ENCODE data around the gene BCR. TPM values are rescaled to one million over a fixed set of nuclear protein-coding genes. Genes with fewer than 3 reads are reported as not detected.

Gene BCR
- total and polyA plus RNA-seq, 2 of the 13 experiments (the other 11 are each of a cell fraction or from before 2014, with no cell fraction given), result 19.9 to 33.6 TPM

DNA sequence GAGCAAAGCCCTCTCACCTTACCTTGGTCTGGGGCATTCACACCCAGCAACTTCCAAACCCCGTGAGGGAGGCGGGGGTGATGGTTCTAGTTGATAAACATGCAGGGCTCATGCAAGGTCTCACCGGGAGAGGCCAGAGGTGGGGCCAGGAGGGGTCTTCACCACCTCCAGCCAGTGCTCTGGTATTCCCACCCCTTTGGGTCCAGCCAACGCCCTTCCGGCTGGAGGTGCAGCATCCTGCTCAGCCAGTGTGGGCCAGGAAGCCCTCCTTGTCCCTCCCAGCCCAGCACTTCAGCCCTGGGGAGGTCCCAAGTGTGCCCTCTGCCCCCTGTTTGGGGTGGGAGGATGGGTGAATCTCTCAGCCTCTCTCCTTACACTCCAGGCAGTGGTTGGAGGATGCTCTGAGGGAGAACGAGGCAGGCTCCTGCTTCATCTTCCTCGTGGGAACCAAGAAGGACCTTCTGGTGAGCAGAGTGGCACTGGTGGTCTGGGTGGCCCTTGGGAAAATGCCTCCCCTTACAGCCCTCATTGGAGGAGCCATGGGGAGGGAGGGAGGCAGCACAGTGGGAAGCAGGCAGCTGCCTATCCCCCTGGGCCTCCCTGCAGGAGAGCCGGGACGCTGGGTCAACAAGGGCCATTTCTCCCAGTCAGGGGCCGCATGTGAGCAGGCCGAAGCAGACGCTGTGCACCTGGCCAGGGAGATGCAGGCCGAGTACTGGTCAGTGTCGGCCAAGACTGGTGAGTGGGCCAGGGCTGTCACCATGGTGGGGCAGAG lies 21.6 kb upstream of the BCR start (continued):
- no peak for TF ChIP-seq NCOA1 (CRISPR knock-in tag; IDR thresholded peaks at IDR 0.05)
- no peak for TF ChIP-seq MEIS1 (CRISPR knock-in tag; IDR thresholded peaks at IDR 0.05; ENCODE audit: borderline replicate concordance)
- no peak for TF ChIP-seq ZNF224 (CRISPR knock-in tag; IDR thresholded peaks at IDR 0.05)
- TF ChIP-seq ZFP36 (IDR thresholded peaks at IDR 0.05; ENCODE audit: borderline replicate concordance, low read depth, low read length, partially characterized antibody), result no peak
- no peak for TF ChIP-seq ZSCAN31 (CRISPR knock-in tag; IDR thresholded peaks at IDR 0.05; ENCODE audit: low read depth)
- TF ChIP-seq ZNF841 (CRISPR knock-in tag; IDR thresholded peaks at IDR 0.05; ENCODE audit: borderline replicate concordance), result no peak
- TF ChIP-seq, protein P1, sequence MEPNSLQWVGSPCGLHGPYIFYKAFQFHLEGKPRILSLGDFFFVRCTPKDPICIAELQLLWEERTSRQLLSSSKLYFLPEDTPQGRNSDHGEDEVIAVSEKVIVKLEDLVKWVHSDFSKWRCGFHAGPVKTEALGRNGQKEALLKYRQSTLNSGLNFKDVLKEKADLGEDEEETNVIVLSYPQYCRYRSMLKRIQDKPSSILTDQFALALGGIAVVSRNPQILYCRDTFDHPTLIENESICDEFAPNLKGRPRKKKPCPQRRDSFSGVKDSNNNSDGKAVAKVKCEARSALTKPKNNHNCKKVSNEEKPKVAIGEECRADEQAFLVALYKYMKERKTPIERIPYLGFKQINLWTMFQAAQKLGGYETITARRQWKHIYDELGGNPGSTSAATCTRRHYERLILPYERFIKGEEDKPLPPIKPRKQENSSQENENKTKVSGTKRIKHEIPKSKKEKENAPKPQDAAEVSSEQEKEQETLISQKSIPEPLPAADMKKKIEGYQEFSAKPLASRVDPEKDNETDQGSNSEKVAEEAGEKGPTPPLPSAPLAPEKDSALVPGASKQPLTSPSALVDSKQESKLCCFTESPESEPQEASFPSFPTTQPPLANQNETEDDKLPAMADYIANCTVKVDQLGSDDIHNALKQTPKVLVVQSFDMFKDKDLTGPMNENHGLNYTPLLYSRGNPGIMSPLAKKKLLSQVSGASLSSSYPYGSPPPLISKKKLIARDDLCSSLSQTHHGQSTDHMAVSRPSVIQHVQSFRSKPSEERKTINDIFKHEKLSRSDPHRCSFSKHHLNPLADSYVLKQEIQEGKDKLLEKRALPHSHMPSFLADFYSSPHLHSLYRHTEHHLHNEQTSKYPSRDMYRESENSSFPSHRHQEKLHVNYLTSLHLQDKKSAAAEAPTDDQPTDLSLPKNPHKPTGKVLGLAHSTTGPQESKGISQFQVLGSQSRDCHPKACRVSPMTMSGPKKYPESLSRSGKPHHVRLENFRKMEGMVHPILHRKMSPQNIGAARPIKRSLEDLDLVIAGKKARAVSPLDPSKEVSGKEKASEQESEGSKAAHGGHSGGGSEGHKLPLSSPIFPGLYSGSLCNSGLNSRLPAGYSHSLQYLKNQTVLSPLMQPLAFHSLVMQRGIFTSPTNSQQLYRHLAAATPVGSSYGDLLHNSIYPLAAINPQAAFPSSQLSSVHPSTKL (CRISPR knock-in tag; IDR thresholded peaks at IDR 0.05), result no peak
- no peak for TF ChIP-seq ZMYM2 (CRISPR knock-in tag; IDR thresholded peaks at IDR 0.05)
- TF ChIP-seq DMTF1 (CRISPR knock-in tag; IDR thresholded peaks at IDR 0.05), result no peak
- TF ChIP-seq, protein P2, sequence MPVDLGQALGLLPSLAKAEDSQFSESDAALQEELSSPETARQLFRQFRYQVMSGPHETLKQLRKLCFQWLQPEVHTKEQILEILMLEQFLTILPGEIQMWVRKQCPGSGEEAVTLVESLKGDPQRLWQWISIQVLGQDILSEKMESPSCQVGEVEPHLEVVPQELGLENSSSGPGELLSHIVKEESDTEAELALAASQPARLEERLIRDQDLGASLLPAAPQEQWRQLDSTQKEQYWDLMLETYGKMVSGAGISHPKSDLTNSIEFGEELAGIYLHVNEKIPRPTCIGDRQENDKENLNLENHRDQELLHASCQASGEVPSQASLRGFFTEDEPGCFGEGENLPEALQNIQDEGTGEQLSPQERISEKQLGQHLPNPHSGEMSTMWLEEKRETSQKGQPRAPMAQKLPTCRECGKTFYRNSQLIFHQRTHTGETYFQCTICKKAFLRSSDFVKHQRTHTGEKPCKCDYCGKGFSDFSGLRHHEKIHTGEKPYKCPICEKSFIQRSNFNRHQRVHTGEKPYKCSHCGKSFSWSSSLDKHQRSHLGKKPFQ (CRISPR knock-in tag; IDR thresholded peaks at IDR 0.05; ENCODE audit: insufficient replicate concordance), result peak; percentile 8
- TF ChIP-seq, protein P3, sequence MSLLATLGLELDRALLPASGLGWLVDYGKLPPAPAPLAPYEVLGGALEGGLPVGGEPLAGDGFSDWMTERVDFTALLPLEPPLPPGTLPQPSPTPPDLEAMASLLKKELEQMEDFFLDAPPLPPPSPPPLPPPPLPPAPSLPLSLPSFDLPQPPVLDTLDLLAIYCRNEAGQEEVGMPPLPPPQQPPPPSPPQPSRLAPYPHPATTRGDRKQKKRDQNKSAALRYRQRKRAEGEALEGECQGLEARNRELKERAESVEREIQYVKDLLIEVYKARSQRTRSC (CRISPR knock-in tag; IDR thresholded peaks at IDR 0.05; ENCODE audit: low read depth), result no peak
- TF ChIP-seq NFATC3 (CRISPR knock-in tag; IDR thresholded peaks at IDR 0.05), result no peak
- TF ChIP-seq MED8 (CRISPR knock-in tag; IDR thresholded peaks at IDR 0.05; ENCODE audit: insufficient replicate concordance), result no peak
- no peak for TF ChIP-seq POLR2AphosphoS5 (IDR thresholded peaks at IDR 0.05; ENCODE audit: low read depth, low read length)
- TF ChIP-seq YEATS2 (CRISPR knock-in tag; IDR thresholded peaks at IDR 0.05; ENCODE audit: borderline replicate concordance), result no peak
- no peak for TF ChIP-seq SYNCRIP (IDR thresholded peaks at IDR 0.05; ENCODE audit: insufficient read depth, low read depth, low read length)
- TF ChIP-seq DMAP1 (CRISPR knock-in tag; IDR thresholded peaks at IDR 0.05), result no peak
- no peak for TF ChIP-seq ZNF160 (CRISPR knock-in tag; IDR thresholded peaks at IDR 0.05)
